Measurements from ENCODE around the gene QSOX1.
"Not testable (repeated sequence)": the region's sequence is repeated elsewhere in the genome, so short reads cannot be mapped to it uniquely, and the experiment has no call there.

Gene QSOX1, protein sequence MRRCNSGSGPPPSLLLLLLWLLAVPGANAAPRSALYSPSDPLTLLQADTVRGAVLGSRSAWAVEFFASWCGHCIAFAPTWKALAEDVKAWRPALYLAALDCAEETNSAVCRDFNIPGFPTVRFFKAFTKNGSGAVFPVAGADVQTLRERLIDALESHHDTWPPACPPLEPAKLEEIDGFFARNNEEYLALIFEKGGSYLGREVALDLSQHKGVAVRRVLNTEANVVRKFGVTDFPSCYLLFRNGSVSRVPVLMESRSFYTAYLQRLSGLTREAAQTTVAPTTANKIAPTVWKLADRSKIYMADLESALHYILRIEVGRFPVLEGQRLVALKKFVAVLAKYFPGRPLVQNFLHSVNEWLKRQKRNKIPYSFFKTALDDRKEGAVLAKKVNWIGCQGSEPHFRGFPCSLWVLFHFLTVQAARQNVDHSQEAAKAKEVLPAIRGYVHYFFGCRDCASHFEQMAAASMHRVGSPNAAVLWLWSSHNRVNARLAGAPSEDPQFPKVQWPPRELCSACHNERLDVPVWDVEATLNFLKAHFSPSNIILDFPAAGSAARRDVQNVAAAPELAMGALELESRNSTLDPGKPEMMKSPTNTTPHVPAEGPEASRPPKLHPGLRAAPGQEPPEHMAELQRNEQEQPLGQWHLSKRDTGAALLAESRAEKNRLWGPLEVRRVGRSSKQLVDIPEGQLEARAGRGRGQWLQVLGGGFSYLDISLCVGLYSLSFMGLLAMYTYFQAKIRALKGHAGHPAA

DNA sequence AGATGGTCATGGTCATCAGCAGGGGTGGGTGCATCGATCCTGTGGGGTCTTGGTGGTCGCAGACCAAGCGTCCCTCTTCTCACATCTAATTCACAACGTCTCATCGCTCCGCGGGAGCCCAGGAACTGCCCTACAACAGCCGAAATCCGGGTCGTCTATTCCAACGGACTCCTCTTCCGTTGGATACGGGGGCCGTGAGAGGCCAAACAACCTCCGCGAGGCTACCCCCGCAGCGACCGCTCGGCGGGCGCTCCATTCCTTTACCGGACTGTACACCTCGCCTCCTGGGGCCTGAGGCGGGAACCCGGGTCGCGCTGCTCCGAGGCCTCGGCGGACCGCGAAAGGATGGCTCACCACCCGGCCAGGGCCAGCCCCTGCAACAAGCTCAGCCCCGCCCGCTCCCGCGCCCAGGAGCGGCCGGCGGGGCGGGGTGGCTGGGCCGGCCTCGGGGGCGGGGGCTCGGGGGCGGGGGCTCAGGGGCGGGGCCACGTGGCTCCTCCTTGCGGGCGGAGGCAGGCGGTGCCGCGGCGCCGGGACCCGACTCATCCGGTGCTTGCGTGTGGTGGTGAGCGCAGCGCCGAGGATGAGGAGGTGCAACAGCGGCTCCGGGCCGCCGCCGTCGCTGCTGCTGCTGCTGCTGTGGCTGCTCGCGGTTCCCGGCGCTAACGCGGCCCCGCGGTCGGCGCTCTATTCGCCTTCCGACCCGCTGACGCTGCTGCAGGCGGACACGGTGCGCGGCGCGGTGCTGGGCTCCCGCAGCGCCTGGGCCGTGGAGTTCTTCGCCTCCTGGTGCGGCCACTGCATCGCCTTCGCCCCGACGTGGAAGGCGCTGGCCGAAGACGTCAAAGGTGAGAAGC lies at the start of gene QSOX1:
Gene QSOX1 (plus strand): TSS at position 545 of the 857 bp plus-strand sequence. CDS start 39 bp downstream, at position 584.
- peak; percentile 89 for DNase-seq (ENCODE audit: low read depth)

DNA sequence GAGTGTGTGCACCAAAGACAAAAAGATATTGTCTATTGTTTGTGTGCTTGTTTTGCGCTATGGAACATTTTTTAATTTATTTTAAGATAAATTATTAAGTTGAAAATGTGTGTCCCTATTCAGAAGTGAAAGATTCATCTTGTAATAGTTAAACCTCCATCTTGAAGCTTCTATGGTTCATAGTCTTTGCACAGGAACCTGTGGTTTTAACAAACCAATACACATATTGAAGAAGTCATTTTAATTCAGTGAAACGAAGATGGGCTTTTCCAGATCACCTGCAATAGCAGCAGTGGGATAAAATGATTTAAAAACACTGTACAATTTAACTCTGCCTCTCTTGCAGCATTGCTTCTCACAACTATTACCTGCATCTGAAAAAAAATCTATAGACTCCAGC lies 42.6 kb upstream of the QSOX1 start:
- DNase-seq (ENCODE audit: low read depth), result no peak

DNA sequence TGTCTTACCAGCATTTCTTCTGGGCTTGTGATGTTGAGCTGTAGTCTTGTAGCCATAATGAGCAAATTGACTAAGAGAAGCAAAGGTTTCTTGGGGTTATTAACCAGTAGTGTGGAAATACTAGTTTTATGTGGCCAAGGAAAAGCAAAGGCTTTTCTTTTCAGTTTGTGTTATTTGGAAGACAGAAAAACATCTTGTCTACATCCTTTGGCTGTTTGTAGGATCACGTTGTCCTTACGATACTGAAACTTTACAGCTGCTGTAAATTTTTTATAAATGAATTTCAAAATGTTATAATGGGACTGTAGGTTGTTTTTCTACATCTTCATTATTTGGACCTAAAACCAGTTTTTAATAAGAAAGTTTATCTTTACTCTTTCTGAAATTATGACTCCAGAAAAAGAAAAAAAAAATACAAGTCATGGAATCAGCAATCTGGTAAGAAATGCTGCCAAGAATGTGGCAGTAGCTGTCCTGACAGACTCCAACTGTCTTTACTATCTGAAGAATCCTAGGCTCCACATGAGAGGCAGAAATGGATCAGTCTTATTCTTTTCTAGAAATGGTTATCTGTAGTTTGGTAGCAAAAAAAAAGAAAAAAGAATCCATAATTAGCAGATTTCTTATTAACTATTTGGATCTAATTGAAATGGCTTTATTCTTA lies 41.6 kb upstream of the QSOX1 start:
- no peak for DNase-seq (ENCODE audit: low read depth)

DNA sequence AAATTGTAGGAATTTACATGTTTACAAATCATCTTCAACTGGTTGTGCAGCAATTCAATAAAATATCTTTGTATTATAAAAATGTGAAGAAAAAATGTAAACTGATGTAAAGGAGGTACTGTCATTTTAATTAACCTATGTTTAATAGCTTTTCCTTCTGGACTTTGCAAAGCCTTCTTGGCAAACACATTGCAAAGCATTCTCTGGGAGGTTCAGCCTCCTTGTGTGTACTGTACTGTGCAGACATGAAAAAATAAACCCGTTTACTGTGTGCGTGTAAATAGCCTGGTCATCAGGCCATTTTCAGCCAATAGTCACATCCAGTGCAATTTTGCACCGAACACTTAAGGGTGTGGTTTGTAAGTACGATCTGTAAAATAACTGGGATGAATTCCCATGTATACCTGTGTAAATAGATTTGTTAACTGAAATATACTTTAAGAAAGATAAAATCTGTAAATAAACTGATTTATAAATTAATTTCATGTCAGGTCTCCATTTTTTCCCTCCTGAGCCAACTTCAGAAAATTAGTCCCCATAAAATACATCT lies 40.2 kb upstream of the QSOX1 start:
- DNase-seq (ENCODE audit: low read depth), result no peak

DNA sequence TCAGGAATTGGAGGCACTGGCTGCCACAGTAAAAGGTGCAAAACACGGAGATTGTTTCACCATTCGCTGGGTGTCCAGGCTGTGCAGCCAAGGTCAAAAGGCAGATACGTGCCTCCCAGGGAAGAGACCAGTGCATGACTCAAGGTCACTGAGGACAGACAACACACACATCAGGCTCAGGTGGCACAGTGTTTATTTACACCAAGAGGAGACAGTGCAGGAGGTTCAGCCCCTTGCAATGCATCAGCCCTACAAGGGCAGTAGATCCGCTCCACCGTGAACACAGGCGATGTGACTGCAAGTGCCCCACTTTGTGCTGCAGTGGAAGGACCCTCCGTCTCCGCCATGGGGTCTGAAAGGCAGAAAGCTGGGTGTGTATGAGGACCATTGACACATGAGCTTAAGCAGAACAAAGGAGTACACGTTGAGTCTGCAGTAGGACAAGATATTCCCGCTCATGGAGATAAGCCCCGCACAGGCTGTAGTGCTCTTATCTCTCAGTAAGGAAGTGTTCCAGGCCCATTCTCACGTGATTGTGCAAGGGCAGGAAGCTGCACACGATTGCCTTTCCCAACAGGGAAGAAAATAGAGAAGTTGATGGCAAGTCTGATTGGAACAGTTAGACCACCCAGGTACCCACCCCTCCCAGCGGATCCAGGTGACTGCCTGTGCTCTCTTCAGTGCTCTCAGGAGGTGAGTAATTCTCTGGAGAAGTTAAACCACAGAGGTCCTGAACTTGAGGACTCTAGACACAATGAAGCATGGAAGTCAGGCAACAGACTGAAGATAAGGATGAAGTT lies 37.5 kb upstream of the QSOX1 start:
- no peak for DNase-seq (ENCODE audit: low read depth)

DNA sequence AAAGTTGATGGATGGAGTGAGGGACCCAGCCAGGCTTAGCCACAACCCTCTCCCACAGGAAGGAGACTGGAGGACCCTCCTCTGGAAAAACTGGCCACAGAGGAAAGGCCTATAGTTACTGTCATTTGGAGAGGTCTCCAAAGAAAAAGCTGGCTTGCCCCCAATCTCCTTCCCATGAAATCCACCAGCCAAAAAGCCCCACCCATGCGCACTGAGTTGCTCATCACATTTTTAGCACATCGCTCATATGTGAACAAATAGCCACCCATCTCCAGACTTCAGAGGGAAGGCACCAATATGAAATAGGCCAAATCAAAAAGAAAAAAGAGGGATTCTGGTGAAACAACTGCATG lies 36.9 kb upstream of the QSOX1 start:
- DNase-seq (ENCODE audit: low read depth), result peak; percentile 41

DNA sequence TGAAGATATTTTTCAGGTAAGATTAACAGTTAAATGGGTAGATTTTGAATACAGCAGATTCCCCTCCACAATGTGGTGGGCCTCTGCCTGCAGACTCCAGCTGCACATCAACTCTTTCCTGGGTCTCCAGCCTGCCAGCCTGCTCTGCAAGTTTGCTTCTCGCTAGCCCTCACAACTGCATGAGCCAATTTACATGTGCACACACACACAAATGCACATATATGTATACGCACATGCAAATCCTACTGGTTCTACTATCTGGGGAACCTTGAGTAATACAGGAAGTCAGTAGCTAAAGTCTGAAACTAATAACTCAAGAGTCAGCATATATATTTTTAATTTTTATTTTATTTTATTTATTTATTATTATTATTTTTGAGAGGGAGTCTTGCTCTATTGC lies 34.8 kb upstream of the QSOX1 start:
- no peak for DNase-seq (ENCODE audit: low read depth)

DNA sequence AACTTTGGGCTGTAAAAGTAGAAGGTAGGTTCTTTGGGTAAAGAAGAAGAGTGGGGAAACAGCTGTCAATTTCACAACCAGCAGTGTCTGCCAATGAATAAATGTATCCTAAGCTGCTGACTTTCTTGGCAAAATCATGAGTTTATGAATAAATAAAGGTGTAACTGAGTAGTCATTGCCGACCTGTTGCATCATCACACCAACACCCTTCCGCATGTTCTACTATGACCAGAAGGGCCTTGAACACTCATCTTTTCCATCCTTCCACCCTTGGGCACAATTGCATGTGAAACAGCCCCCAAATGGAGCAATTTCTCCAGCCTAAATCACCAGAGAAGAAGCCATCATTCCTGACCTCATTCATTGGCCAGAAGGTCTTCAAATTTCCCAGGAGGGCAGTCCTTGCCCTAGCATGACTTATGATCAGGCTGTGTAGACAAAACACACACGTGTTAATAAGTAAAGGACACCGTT lies 31.2 kb upstream of the QSOX1 start:
- DNase-seq (ENCODE audit: low read depth), result peak; percentile 87

DNA sequence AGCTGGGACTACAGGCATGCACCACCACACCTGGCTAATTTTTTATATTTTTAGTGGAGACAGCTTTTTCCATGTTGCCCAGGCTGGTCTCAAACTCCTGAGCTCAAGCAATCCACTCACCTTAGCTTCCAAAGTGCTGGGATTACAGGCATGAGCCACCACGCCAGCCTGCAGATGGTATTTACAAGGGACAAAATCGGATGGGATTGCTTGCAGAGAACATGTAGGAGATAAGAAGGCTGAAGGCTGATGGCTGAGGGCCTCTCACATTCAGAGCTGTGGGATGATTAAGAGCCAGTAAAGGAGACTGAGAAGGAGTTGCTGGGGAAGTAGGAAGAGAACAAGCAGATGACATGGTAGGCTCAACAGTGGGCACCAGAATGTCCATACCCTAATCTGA lies 24.0 kb upstream of the QSOX1 start:
- no peak for DNase-seq (ENCODE audit: low read depth)

DNA sequence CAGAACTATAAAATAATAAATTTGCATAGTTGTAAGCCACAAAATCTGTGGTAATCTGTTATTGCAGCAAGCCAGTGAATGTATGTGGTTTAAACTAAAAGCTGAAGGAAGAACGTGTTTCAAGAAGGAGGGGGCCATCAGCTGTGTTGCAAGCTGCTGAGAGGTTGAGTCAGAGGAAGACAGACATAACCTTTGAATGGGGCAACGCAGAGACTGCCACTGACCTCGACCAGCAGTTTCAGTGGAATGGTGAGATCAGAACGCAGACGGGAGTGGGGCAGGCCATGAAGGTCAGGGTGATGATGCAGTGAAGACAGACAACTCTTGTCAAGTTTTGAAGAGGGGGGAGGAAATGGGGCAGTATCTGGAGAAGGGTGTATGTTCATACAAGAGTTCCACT lies 23.2 kb upstream of the QSOX1 start:
- DNase-seq (ENCODE audit: low read depth), result peak; percentile 94

DNA sequence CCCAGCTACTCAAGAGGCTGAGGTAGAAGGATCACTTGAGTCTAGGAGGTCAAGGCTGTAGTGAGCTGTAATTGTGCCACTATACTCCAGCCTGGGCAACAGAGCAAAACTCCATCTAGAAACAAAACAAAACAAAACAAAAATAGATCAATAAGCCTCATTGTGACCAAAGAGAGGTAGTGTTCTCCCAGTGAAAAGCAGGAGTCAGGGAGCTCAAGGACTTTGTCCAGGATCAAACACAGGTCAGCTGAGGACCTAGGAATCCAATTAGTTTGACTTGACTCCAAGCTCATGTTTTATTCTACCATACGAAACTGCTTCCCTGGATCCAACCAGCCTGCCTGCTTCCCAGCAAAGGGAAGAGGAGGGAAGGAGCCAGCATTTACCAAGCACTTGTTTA lies 21.5 kb upstream of the QSOX1 start:
- no peak for DNase-seq (ENCODE audit: low read depth)

DNA sequence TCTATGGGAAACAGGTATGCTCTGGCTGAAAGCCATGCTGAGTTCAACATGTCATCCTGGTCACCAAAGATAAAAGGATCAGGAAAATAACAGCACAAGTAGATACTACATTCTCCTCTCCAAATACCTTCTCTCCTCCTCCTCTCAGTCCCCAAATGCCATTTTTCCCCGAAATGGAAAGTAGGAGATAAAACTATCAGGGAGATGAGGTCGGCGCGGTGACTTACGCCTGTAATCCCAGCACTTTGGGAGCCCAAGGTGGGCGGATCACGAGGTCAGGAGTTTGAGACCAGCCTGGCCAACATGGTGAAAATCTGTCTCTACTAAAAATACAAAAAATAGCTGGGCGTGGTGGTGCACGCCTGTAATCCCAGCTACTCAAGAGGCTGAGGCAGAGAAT lies 21.0 kb upstream of the QSOX1 start:
- DNase-seq (ENCODE audit: low read depth), result not testable (repeated sequence)

DNA sequence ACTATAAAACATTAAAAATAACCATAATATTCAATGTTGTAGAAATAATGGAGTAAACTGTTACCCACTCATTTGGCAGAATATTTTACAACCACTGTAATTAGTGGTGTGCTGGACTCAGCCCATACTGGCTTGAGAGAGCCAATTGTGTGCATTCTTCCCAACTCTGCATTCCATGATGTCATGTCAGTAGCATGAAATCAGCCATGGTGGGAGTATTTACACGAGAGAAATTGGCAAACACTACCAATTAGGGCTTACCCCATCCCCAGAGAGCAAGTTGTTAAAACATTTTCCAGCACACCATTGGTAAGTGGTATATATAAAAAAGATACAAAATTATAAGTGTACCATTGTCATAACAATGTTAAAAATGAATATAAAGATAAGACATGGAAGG lies 19.1 kb upstream of the QSOX1 start:
- no peak for DNase-seq (ENCODE audit: low read depth)

DNA sequence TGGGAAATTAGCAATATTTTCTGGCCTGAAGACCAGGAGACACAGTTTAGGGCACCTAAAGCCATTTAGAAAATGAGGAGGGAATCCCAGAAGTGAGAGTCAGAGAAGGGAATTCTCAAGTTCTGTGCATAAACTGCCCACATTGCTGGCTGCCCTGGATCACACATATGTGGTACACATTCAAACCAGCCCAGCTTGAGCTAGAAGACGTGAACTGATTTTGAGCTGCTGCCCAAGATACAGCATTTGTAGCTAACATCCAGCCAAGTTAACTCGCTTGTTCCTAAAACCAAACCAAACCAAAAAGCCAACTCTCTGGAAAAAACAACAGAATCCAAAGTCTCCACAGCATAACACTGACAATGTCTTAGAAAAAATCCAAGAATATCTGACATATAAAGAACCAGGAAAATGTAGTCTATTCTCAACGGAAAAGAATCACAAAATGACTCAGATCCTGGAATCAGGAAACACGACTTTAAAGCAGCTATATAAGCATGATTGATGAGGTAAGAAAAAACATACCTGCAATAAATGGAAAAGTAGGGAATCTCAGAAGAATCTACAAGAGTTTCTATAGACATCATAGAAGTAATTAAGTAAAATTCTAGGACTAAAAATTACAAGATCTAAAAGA lies 18.2 kb upstream of the QSOX1 start:
- no peak for DNase-seq (ENCODE audit: low read depth)

DNA sequence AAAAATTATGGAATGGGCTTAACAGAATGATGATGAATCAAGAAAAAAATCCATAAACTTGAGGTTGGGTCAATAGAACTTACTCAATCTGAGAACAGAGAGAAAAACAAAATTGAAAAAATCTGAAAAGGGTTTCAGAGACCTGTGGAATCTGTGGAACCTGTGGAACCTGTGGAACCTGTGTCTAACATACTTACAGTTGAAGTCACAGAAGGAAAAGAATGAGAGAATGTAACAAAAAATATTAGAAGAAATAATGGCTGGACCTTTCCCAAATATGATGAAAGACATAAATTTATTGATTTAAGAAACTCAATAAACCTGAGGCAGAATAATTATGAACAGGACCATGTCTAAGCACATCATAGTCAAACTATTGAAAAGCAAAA lies 17.7 kb upstream of the QSOX1 start:
- DNase-seq (ENCODE audit: low read depth), result no peak

DNA sequence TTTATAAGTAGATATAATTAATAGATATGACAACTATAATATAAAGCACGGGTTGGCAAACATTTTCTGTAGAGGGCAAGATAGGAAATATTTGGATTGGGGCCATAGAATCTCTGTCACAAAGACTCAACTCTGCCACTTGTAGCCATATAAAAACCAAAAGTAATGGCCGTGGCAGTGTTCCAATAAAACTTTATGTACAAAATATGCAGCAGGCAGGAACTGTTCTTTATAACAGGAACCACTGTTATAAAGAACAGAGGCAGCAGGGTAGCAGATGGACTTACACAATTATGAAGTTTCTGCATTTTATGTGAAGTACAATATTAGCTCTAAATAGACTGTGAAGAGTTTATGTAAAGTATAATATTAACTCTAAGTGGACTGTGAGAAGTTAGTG lies 16.9 kb upstream of the QSOX1 start:
- DNase-seq (ENCODE audit: low read depth), result no peak

DNA sequence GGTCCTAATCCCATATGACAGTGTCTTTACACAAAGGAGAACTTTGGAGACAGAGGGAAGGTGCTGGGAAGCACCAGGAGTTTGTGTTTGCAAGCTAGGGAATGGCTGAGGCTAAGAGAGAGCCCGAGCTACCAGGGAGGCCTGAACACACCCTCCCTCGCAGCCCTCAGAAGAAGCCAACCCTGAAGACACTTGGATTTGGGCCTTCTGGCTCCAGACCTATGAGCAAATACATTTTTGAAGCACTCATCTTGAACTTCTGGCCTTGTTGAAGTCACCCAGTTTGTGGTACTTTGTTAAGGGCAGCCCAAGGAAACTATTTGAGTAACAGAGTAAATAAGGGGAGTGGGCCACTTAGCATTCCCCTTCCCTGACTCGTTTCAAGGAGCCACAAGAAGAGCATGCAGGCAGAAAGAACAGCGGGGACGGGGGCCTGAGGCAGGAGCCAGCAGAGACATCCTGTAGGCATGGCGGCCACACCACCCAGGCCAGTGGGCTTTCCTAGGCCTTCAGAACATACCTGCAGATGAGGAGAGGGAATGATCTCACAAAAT lies 13.2 kb upstream of the QSOX1 start:
- no peak for DNase-seq (ENCODE audit: low read depth)

DNA sequence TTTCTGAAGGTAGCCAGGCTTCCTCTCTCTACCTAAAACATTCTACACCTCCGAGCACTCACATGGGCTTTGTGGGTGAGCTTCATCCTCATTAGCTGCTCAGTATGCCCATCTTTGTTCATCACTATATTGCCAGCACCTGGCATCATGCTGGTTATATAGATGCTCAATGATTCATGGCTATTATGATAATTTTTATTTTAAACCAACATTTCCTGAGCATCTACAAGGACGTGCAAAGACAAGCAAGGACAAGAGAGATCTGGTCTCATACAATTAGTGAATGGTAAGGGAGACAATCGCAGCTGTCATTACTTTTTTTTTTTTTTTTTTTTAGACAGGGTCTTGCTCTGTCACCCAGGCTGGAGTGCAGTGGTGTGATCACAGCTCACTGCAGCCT lies 11.3 kb upstream of the QSOX1 start:
- no peak for DNase-seq (ENCODE audit: low read depth)

DNA sequence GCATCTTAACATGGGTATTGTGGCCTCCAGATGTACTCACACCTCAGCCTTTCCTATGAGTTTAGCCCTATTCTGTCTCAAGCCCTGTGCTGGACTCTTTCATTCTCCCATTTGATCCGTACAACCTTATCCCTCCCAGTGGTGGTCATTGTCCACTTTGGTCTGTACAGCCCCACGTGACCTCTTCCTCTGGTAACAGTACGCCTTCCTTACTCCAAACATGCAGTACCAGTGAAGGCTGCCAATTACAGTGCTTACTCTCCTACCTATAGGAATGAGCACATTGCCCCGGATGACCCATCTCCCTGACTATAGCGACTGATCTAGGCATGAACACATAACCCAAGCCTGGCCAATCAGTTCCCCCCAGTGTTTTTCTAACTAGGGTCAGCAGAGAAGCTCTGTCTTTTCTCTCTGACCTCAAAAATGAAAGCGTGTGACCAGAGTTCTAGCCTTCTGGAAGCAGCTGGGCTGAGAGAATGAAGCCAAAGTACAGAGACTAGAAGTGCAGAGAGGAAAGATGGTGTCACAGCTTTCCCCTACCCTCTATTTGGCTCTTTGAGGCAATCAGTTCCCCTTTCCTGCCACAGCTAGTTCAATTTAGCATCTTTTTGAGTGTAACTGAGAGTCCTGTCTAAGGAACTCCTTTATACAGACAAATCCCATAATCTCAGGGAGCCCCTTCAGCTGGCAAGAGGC lies 9.9 kb upstream of the QSOX1 start:
- no peak for DNase-seq (ENCODE audit: low read depth)

Measured in fibroblast of gingiva (primary cell).